Measurements from ENCODE around the gene PRRT3.

- TF ChIP-seq PRRX2 (CRISPR knock-in tag; IDR thresholded peaks at IDR 0.05) = no peak
- no peak for TF ChIP-seq CTCF (IDR thresholded peaks at IDR 0.05)
- no peak for TF ChIP-seq AR (CRISPR knock-in tag; IDR thresholded peaks at IDR 0.05)
- no peak for TF ChIP-seq CREB1 (CRISPR knock-in tag; IDR thresholded peaks at IDR 0.05)
- TF ChIP-seq JUN (CRISPR knock-in tag; IDR thresholded peaks at IDR 0.05) = no peak
- no peak for TF ChIP-seq ESRRA (CRISPR knock-in tag; IDR thresholded peaks at IDR 0.05; ENCODE audit: borderline replicate concordance)
- no peak for TF ChIP-seq SMAD3 (CRISPR knock-in tag; IDR thresholded peaks at IDR 0.05; ENCODE audit: borderline replicate concordance)
- TF ChIP-seq ZBTB21 (CRISPR knock-in tag; IDR thresholded peaks at IDR 0.05; ENCODE audit: borderline replicate concordance) = no peak
- no peak for TF ChIP-seq IRF2 (CRISPR knock-in tag; IDR thresholded peaks at IDR 0.05; ENCODE audit: borderline replicate concordance, low read depth)
- no peak for TF ChIP-seq HMGXB4 (CRISPR knock-in tag; IDR thresholded peaks at IDR 0.05)
Measured at GRCh38 chr3:9970020-9970652, 17.9 kb upstream of the PRRT3 start.

All from WTC11 (cell line).